A549 treated with Hydrocortisone at 1 μM for 4 hours (cell line): Measurements from ENCODE around the gene NT5C1B. TPM values are rescaled to one million over a fixed set of nuclear protein-coding genes. Genes with fewer than 3 reads are reported as not detected.

Source experiments
- total RNA-seq: library from RNA; stranded (reverse); fragments of 200-300 nt; extraction: Qiagen RNA extraction; gene quantifications from 5 replicates; pipeline ENCODE4 v1.2.3, GENCODE V29; 2022

The NT5C1B gene
- not detected in 5 replicates for total RNA-seq

GRCh38 chr2:18589354-18589753, at the start of gene NT5C1B:
TSS of gene NT5C1B (minus strand) at chr2:18589569. CDS start at chr2:18589468, 101 bp downstream.

GRCh38 chr2:18560031-18560796, 29.2 kb downstream of the NT5C1B start, which contains the start of gene RDH14:
TSS of gene RDH14 (minus strand) at chr2:18560653. CDS start at chr2:18560572, 81 bp downstream.

Other genes with a start within 250 kb of the NT5C1B start
- 33.5 to 42.5 TPM (median 37.3 TPM) in 5 replicates for gene RDH14, start 28.9 kb downstream of the NT5C1B start, total RNA-seq